ENCODE measurements around the gene TCF7L2.

TCF7L2 gene

GRCh38 chr10:112949875-112950507, at the start of gene TCF7L2:
Gene TCF7L2 (plus strand): TSS chr10:112950247. CDS start chr10:112950757, 510 bp downstream.
- TF ChIP-seq ZFX (IDR thresholded peaks at IDR 0.05) (no peak), CTCF (conservative IDR thresholded peaks at IDR 0.05) (no peak)
- peak within 1 kb of the TSS; percentile 87 for H3K27ac ChIP-seq

GRCh38 chr10:112902730-112903129, 47.3 kb upstream of the TCF7L2 start:
- H3K27ac ChIP-seq, result no peak overlapping the region
- TF ChIP-seq CTCF (conservative IDR thresholded peaks at IDR 0.05) (no peak), ZFX (IDR thresholded peaks at IDR 0.05) (no peak)

GRCh38 chr10:112904000-112904399, 46.0 kb upstream of the TCF7L2 start:
- no peak overlapping the region for H3K27ac ChIP-seq
- no peak for TF ChIP-seq ZFX (IDR thresholded peaks at IDR 0.05)
- TF ChIP-seq CTCF (conservative IDR thresholded peaks at IDR 0.05), result no peak

GRCh38 chr10:112906945-112907344, 43.1 kb upstream of the TCF7L2 start:
- no peak overlapping the region for H3K27ac ChIP-seq
- TF ChIP-seq CTCF (conservative IDR thresholded peaks at IDR 0.05), result no peak
- TF ChIP-seq ZFX (IDR thresholded peaks at IDR 0.05), result no peak

- no peak overlapping the region for H3K27ac ChIP-seq
- TF ChIP-seq ZFX (IDR thresholded peaks at IDR 0.05) (no peak), CTCF (conservative IDR thresholded peaks at IDR 0.05) (no peak)
These were observed 42.2 kb upstream of the TCF7L2 start for GRCh38 chr10:112907893-112908292.

GRCh38 chr10:112911206-112911605, 38.8 kb upstream of the TCF7L2 start:
- TF ChIP-seq CTCF (conservative IDR thresholded peaks at IDR 0.05) (no peak), ZFX (IDR thresholded peaks at IDR 0.05) (no peak)
- no peak overlapping the region for H3K27ac ChIP-seq

GRCh38 chr10:112912410-112912928, 37.6 kb upstream of the TCF7L2 start:
- H3K27ac ChIP-seq, result no peak overlapping the region
- TF ChIP-seq ZFX (IDR thresholded peaks at IDR 0.05), result no peak
- TF ChIP-seq CTCF (conservative IDR thresholded peaks at IDR 0.05), result no peak
